ENCODE results near the gene ADCK2.
"Not testable (repeated sequence)": the region's sequence is repeated elsewhere in the genome, so short reads cannot be mapped to it uniquely, and the experiment has no call there.

The ADCK2 gene

DNA sequence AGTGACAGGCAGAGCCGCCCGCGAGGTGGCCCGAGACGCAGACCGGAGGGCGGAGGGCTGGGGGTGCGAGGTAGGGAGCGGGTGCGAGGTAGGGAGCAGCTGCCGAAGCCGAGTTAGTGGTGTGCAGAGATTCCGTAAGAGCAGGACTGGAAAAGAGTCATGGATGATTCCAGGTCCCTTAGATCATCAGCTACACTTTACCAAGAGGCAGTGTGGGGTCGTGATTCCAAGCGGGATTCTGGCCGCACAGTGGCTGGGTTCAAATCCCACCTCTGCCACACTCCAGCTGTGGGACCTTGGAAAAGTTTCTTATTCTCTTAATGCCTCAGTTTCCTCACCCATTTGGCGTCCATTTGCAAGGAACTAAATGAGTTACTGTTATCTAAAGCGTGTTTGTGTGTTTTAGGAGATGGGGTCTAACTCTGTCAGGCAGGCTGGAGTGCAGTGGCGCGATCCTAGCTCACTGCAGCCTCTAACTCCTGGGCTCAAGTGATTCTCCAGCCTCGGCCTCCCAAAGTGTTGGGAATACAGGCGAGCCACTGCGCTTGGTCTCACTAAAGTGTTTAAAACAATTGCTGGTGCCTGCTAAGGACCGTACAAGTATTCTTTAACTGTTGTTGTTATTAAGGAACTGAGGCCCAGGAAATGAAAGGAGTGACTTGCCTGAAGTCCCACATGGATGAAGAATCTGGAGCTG is 24.9 kb downstream of the ADCK2 start:
- no peak for DNase-seq

DNA sequence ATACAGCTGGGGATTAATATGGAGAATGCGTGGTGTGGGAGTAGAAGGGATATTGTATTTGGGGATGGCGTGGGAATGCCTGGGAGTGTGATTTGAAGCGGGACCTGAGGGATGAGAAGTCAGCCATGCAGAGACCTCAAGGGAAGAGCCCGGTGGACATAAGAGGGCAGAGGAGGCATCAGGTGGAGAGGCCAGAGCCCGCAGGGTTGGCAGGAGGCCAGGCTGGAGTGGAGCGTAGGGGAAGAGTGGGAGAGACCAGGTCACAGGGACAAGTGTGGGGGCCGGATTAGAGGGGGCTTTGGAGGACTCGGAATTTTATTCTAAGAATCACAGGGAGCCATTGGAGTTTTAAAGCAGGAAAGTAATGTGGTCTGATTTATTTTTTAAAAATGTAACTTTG is 25.7 kb downstream of the ADCK2 start:
- no peak for DNase-seq

- DNase-seq, result no peak
These were observed 30.0 kb downstream of the ADCK2 start for GRCh38 chr7:140702774-140703173.

DNA sequence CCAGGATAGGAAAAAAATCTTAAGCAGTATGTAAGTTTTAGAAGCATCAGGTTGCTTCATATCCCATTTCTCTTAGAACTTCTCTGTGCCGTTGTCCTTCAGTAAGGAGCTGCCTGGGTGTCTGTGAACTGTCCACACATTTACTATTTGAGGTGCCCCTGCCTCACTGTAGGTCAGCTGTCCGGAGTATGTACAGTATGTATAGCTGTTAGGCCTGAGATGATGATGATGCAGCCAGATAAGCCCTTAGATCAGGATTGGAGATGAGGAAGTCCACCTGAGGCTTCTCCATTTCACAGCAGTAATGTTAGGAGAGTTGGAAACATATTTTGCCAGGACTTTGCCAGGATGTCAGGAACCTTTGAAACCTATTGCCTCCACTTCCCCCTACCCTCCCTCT is 31.5 kb downstream of the ADCK2 start:
- DNase-seq, result no peak

DNA sequence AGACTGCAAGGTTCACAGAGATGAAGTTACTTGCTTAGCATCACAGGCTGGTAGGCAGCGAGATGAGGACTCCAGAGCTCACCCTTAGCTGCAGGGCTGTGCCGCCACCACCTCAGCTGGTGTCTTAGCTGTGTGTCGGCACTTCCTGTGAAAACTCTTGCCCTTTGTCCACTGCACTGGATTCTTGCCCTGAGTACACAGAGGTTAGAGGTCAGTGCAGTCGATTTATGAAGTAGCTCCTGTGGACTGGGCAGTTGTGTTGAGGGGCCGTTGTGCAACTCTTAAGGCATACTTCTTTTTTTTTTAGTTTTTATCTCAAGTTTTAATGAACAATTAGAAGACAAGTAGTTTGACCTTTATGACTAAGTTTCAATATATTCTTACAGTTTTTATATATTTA is 34.4 kb downstream of the ADCK2 start:
- DNase-seq, result no peak

DNA sequence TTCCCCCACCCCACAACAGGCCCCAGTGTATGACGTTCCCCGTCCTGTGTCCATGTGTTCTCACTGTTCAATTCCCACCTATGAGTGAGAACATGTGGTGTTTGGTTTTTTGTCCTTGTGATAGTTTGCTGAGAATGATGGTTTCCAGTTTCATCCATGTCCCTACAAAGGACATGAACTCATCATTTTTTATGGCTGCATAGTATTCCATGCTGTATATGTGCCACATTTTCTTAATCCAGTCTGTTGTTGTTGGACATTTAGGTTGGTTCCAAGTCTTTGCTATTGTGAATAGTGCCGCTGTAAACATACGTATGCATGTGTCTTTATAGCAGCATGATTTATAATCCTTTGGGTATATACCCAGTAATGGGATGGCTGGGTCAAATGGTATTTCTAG is 36.0 kb downstream of the ADCK2 start:
- DNase-seq, result not testable (repeated sequence)

DNA sequence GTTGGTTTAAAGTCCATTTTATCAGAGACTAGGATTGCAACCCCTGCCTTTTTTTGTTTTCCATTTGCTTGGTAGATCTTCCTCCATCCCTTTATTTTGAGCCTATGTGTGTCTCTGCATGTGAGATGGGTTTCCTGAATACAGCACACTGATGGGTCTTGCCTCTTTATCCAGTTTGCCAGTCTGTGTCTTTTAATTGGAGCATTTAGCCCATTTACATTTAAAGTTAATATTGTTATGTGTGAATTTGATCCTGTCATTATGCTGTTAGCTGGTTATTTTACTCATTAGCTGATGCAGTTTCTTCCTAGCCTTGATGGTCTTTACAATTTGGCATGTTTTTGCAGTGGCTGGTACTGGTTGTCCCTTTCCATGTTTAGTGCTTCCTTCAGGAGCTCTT is 39.6 kb downstream of the ADCK2 start:
- DNase-seq, result not testable (repeated sequence)

DNA sequence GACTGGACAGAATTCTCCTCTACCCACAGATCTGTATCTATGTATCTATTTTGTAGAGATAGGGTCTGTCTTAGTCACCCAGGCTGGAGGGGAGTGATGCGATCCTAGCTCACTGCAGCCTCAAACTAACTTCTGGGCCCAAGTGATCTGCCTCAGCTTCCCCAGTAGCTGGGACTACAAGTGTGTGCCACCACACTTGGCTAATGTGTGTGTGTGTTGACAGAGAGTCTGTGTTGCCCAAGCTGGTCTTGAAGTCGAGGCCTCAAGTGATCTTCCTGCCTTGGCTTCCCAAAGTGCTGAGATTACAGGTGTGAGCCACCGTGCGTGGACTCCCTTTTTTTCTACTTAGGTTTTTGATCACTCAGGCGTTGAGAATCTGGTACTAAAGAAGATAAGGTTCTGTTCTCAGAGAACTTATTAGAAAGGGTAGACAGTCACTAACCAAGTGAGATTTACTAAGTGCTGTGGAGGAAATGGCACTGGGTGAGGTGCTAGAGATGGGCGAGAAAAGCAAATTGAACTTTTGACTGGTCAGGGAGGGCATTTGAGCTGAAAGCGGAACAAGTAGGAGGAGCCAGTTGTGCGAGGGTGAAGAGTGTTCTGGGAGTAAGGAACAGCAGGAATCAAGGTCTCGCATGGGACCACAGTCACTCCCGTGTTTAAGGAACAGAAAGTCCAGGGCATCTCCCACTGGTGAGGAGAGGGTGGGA is 41.7 kb downstream of the ADCK2 start:
- DNase-seq, result no peak

DNA sequence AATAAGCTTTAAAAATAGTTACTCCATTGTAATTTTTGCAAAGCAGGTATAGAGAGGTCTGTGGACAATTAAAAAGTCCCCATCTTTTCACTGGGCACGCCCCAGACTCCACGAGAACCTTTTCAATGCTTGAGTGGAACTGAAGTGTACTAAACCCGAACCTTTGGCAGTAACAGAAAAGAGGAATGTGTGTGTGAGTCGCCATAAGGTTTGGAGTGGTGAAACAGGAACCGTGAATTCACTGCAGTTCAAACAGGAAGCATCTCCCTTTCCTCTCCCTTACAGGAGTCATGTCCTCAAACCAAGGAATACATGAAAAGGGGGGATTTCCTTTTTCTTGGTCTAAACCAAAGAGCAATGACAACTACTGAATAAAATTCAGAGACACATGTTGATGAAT is 47.0 kb downstream of the ADCK2 start:
- no peak for DNase-seq

GRCh38 chr7:140722254-140722653 is 49.5 kb downstream of the ADCK2 start:
- DNase-seq, result no peak

- DNase-seq, result no peak
These were observed 50.3 kb downstream of the ADCK2 start for GRCh38 chr7:140723006-140723405.

- no peak for DNase-seq
These were observed 50.8 kb downstream of the ADCK2 start for GRCh38 chr7:140723574-140723973.

DNA sequence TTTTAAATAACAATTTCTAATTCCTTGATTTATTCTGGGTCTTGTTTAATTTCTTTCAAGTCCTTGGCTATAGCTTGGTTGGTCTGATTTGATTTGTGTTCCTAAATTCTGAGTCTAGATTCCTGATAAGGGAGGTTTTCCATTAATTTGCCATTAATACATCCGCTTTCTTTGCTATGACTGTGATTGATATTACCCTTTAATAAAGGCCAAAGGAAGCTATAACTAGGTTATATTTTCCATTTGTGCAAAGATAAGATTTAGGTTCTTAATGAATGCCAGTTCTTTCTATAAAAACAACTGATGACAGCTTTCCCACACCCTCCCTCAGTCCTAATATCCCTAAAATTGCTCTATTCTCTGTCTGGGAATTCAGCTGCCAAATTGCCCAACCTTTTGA is 52.0 kb downstream of the ADCK2 start:
- no peak for DNase-seq

- no peak for DNase-seq
These were observed 53.5 kb downstream of the ADCK2 start for GRCh38 chr7:140726281-140726680.

- DNase-seq, result no peak
These were observed 59.7 kb downstream of the ADCK2 start for GRCh38 chr7:140732416-140732815.

DNA sequence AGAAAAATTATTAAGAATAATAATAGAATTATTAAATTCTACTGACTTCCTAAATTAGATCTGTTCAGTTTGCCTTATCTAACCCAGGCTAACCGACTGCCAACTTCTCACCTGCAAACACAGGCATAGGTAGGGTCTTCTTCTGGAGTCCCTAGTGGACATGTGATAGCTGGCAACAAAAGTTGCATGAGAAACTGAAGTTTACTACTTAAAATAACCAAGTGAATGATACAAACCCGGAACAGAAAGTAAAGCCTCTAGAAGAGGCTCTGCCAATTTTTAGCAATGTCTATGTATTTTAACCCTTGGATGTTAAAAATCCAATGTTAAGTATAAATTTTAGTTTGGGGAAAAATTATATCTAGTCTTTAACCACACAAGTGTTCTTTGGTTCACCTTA is 61.4 kb downstream of the ADCK2 start:
- no peak for DNase-seq

DNA sequence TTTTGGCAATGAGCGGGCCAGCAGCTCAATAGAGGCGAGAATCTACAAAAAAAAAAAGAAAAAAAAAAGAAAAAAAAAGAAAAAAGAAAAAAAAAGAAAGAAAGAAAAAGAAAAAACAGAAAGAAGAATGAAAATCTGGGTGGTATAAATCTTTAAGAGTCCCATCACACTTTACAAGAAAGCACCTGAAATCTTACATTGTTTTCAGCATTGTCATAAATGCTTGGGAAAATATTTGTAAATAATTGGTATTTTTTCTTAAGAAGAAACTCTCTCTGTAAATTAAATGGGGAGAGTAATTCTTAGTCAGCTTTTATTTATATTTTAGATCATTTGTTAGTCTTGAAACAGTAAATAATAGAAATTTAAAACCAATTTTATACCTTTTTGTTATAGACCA is 62.0 kb downstream of the ADCK2 start:
- DNase-seq, result no peak

DNA sequence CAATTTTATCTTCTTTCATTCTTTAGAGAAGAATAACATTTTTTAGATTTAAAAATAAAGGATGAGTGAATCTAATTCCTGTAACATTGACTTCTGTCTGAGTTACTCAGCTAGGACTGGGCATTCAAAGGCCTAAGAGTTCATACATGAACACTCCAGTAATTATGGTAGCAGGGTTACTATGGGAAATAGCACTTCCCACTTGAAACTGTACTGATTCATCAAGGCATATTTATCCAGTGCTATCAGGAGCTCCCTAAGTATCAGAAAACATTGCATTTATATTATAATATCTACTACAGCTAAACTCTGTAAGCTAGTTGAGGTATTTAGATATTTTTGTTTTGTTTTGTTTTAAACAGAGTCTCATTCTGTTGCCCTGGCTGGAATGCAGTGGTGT is 65.5 kb downstream of the ADCK2 start:
- no peak for DNase-seq

DNA sequence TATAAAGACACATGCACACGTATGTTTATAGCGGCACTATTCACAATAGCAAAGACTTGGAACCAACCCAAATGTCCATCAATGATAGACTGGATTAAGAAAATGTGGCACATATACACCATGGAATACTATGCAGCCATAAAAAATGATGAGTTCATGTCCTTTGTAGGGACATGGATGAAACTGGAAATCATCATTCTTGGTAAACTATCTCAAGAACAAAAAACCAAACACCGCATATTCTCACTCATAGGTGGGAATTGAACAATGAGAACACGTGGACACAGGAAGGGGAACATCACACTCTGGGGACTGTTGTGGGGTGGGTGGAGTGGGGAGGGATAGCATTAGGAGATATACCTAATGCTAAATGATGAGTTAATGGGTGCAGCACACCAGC is 70.5 kb downstream of the ADCK2 start:
- DNase-seq, result not testable (repeated sequence)

DNA sequence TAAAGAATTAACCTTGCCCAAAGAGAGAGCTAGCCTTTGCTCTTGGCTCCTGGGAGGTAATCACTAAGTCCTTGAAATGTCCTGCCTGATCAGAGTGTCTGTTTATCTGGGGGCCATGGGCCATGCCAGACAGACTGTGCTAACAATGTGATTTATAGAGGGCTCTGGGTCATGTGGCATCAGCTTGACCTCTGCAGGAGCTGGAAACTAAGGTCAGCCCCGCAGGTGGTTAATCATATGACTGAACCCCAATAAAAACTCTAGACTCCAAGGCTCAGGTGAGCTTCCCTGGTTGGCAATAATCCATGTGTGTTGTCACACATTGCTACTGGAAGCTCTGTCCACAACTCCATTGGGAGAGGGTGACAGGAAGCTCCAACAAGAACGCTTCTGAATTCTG is 71.3 kb downstream of the ADCK2 start:
- DNase-seq, result no peak

All from NCI-H2081 treated with DMSO at 0.1 percent for 48 hours (cell line).